GM13976 (cell line): ENCODE data around the gene ALG3.

Experiments used
- DNase-seq: peaks from one replicate; pipeline ENCODE4 v3.0.0; 2012; ENCODE audit warnings: low spot score
- CTCF ChIP-seq: IDR thresholded peaks from 2 replicates; pipeline ENCODE4 v1.5.1; 2012; ENCODE audit warnings: borderline replicate concordance, mild to moderate bottlenecking; ENCODE audit not compliant: insufficient read depth; ENCODE audit errors: extremely low read depth, missing control alignments, control extremely low read depth
- in situ Hi-C: fragments of 300-500 bp; cut with MboI; formaldehyde crosslinking; loops from one replicate; pipeline ENCODE4 v1.12.0; 2022; ENCODE audit warnings: low sequenced_read_pairs, mixed read lengths, inconsistent platforms; ENCODE audit not compliant: unreplicated experiment

Gene ALG3

GRCh38 chr3:184227481-184227935 lies 21.3 kb downstream of the ALG3 start:
- DNase-seq, result peak; percentile 80
- in situ Hi-C loops, result loop anchor here (25.0 kb wide), 1 partner anchor 340 kb away; the partner anchor contains the start of gene PARL
- peak; percentile 86 for TF ChIP-seq CTCF

DNA sequence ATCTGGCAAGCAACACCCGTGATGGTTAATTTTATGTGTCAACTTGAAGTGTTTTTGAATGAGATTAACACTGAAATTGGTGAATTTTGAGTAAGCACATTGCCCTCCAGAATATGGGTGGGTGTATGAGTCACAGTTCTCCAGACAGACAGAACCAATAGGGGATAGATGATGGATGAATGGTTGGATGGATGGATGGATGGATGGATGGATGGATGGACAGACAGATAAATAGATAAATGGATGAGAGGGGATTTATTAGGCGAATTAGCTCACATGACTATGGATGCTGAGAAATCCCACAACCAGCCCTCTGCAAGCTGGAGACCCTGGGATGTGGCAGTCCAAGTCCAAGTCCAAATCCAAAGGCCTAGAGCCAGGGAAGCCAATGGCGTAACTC lies 24.8 kb downstream of the ALG3 start:
- in situ Hi-C loops, result no loop called here
- TF ChIP-seq CTCF, result no peak
- DNase-seq, result no peak

GRCh38 chr3:184222521-184222920 lies 26.2 kb downstream of the ALG3 start:
- in situ Hi-C loops, result no loop called here

DNA sequence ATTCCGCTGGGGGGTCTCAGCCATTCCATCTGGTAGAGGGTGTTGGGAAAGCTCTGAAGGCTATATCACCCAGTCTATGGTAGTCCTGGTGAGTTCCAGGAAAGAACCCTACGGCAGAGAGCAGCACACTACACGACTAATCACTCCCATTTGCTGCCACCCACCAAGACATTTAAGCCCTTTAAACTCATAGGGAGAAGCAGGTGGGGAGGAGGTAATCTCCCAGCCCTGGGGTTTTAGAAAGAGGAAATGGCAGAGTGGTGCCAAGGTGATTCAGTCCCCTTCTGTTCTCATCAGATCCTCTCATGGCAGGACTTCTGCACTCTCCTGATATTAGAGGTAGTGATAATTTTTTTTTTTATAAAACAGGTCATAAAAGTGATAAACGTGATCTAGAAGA lies 29.9 kb downstream of the ALG3 start:
- no peak for TF ChIP-seq CTCF
- in situ Hi-C loops, result no loop called here
- DNase-seq, result no peak

More at GRCh38 chr3:184222521-184222920, 26.2 kb downstream of the ALG3 start:
- TF ChIP-seq CTCF, result no peak
- no peak for DNase-seq

GRCh38 chr3:184211718-184212117 lies 37.0 kb downstream of the ALG3 start:
- no peak for DNase-seq
- TF ChIP-seq CTCF, result no peak
- in situ Hi-C loops, result no loop called here

DNA sequence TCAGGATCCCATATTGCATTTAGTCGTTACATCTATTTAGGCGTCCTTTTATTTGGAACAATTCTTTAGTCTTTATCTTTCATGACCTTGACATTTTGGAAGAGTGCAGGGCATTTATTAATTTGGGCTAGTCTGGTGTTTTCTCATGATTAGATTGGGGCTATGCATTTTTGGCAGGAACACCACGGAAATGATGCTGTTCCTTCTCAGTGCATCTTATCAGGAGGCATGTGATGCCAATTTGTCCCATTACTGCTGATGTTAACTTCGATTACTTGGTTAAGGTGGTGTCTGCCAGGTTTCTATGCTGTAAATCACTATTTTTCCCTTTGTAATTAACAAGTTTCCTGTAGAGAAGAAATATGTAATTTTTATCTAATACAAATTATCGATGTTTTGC lies 37.5 kb downstream of the ALG3 start:
- no peak for DNase-seq
- no peak for TF ChIP-seq CTCF

More for the DNA sequence above, 37.5 kb downstream of the ALG3 start:
- in situ Hi-C loops, result no loop called here
